ENCODE results near the gene IL1B. TPM values are rescaled to one million over a fixed set of nuclear protein-coding genes. Genes with fewer than 3 reads are reported as not detected.

The IL1B gene
- total RNA-seq, 1 donor from 2014 or later: 22.6 TPM

DNA sequence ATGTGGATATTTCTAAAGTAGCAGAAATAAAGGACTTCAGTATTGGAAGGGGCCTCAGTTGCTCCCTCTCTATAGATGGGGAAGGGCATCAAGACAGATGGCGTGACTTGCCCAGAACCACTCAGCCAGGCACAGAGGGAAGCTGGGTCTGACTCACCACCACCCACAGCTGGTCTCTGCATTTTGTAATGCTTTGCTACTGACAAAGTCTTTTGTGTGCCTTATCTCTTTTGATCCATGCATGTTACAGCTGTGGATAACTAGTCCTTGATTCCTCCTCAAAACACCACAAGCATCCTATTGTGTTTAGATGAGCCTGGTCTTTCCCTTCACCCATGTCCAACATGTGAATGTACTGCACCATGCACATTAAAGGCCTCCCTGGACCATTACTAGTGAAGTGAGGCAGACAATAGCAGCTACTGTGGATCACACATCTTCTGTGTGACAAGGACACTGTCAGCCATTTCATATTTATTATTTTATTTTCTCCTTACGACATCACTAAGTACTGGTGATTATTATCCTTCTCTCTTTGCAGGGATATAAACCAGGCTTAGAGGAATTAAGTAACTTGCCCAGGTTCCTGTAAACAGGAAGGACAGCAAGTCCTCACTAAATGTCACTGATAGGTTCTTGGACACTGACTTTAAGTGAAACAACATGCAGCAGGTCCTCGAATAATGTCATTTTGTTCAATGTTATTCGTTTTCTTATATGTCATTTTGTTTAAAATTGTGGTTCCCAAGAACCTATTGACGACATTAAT, 44.8 kb upstream of the IL1B start:
- H3K27me3 ChIP-seq (ENCODE audit: control insufficient read depth, insufficient read depth, low read length): no peaks in the 10 kb centered on the region
- DNase-seq (ENCODE audit: low read depth) (peak; percentile 94), FAIRE-seq (no peak)
- H3K4me3 ChIP-seq (ENCODE audit: low read depth, low read length): no peak overlapping the region
- no peaks in the 10 kb centered on the region for H3K36me3 ChIP-seq (ENCODE audit: control insufficient read depth, insufficient read depth, low read length)
- TF ChIP-seq, protein P1, sequence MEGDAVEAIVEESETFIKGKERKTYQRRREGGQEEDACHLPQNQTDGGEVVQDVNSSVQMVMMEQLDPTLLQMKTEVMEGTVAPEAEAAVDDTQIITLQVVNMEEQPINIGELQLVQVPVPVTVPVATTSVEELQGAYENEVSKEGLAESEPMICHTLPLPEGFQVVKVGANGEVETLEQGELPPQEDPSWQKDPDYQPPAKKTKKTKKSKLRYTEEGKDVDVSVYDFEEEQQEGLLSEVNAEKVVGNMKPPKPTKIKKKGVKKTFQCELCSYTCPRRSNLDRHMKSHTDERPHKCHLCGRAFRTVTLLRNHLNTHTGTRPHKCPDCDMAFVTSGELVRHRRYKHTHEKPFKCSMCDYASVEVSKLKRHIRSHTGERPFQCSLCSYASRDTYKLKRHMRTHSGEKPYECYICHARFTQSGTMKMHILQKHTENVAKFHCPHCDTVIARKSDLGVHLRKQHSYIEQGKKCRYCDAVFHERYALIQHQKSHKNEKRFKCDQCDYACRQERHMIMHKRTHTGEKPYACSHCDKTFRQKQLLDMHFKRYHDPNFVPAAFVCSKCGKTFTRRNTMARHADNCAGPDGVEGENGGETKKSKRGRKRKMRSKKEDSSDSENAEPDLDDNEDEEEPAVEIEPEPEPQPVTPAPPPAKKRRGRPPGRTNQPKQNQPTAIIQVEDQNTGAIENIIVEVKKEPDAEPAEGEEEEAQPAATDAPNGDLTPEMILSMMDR (IDR thresholded peaks at IDR 0.05; ENCODE audit: insufficient read depth, low read length, severe bottlenecking): no peak

DNA sequence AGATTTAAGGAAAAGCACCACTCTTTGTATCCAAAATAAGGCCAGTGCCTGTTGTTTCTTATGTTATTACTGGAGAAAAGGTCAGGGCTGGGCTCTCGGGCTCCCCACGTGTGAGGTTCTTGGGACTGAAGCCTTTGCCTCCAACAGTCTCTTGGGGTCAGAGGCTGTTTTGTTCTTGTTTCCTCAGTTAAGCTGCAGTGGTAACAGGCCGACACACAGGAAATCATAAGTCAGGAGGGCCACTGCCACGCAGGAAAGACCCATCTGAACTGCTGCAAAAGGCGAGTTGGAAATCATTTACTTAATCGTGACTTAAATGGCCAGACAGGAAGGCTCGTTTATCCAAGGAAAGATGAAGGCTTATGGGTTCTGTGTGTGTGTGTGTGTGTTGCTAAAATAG, 44.1 kb upstream of the IL1B start:
- DNase-seq (ENCODE audit: low read depth) (no peak), FAIRE-seq (no peak)
- Histone ChIP-seq H3K36me3 (ENCODE audit: control insufficient read depth, insufficient read depth, low read length) (no peaks in the 10 kb centered on the region), H3K27me3 (ENCODE audit: control insufficient read depth, insufficient read depth, low read length) (no peaks in the 10 kb centered on the region), H3K4me3 (ENCODE audit: low read depth, low read length) (no peak overlapping the region)
- TF ChIP-seq, protein P1 (IDR thresholded peaks at IDR 0.05; ENCODE audit: insufficient read depth, low read length, severe bottlenecking): no peak

DNA sequence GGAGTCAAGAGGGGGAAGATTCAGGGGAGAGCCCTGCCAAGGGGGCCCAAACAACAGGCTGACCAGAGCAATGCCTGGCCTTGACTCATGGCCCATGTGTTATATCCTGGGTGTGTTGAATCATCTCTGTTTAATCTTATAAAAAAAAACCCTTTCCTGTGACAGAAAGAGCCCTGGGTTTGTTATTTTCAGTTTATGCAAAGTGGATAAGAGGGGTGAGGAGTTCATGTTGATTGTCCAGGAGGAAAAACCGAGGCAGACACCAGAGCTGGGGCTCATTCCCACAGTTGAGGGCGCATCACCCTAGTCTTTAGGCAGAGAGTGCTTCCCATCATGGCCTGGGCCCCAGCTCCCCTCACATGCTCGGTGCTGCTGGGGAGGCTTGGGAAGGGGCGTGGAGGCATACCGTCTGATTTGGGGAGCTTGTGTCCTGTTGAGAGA, 43.5 kb upstream of the IL1B start:
- FAIRE-seq (no peak), DNase-seq (ENCODE audit: low read depth) (peak; percentile 82)
- TF ChIP-seq, protein P1 (IDR thresholded peaks at IDR 0.05; ENCODE audit: insufficient read depth, low read length, severe bottlenecking): no peak
- no peak overlapping the region for H3K4me3 ChIP-seq (ENCODE audit: low read depth, low read length)
- H3K27me3 ChIP-seq (ENCODE audit: control insufficient read depth, insufficient read depth, low read length): no peaks in the 10 kb centered on the region
- H3K36me3 ChIP-seq (ENCODE audit: control insufficient read depth, insufficient read depth, low read length): no peaks in the 10 kb centered on the region

DNA sequence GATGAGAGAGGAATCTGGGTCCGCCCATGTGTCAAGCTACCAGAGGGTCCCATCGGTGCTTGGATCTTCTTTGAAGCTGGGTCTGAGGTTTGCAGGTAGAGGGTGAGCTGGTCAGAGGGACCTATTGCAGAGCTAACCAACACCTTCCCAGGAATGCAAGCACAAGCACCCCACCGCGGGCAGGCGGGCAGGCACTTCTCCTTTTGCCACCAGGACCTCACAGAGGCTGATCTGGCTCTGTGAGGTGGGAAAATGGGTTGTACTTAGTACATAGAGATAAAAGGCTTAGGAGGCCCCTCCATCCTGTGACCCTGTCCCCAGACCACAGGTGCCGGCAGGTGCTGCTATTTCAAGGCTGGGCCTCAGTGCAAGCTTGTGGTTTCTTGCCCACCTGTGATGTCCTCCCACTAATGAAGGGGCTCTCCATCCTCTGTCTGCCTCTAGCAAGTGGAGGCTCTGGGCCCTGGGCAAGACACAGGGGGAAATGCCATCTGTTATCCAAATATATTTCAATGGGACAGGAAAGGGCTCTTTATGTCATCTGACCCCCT, 43.0 kb upstream of the IL1B start:
- Histone ChIP-seq H3K4me3 (ENCODE audit: low read depth, low read length) (no peak overlapping the region), H3K27me3 (ENCODE audit: control insufficient read depth, insufficient read depth, low read length) (no peaks in the 10 kb centered on the region), H3K36me3 (ENCODE audit: control insufficient read depth, insufficient read depth, low read length) (no peaks in the 10 kb centered on the region)
- no peak for FAIRE-seq
- TF ChIP-seq, protein P1 (IDR thresholded peaks at IDR 0.05; ENCODE audit: insufficient read depth, low read length, severe bottlenecking): no peak
- no peak for DNase-seq (ENCODE audit: low read depth)

DNA sequence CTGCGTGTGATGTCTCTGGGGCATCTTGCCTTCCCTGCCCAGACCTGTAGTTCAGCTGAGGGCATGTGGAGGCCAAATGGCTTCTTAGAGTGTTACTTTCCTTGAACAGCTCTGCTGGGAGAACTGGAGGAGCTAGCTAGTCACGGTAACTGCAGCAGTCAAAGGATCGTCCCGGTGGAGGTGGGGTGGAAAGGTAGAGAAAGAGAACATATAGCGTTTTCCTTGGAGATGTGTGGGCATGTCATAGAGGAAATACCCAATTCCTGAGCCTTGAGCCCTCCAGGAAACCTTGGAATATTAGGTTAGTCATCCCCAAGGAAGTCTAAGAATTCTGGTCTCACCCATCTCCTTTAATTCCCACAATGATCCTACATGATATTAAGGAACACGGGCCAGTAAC, 40.8 kb upstream of the IL1B start:
- FAIRE-seq (no peak), DNase-seq (ENCODE audit: low read depth) (peak; percentile 100)
- TF ChIP-seq, protein P1 (IDR thresholded peaks at IDR 0.05; ENCODE audit: insufficient read depth, low read length, severe bottlenecking): no peak
- Histone ChIP-seq H3K4me3 (ENCODE audit: low read depth, low read length) (no peak overlapping the region), H3K27me3 (ENCODE audit: control insufficient read depth, insufficient read depth, low read length) (no peaks in the 10 kb centered on the region), H3K36me3 (ENCODE audit: control insufficient read depth, insufficient read depth, low read length) (no peaks in the 10 kb centered on the region)

Measured in bronchial epithelial cell (primary cell).